ENCODE data around the gene IFT81. TPM values are rescaled to one million over a fixed set of nuclear protein-coding genes. Genes with fewer than 3 reads are reported as not detected.

Gene IFT81
- total RNA-seq, 1 experiment from 2014 or later: 10.5 TPM

- TF ChIP-seq AR (CRISPR knock-in tag; IDR thresholded peaks at IDR 0.05) (no peak), MYBL2 (CRISPR knock-in tag; IDR thresholded peaks at IDR 0.05) (no peak), ZNF317 (CRISPR knock-in tag; IDR thresholded peaks at IDR 0.05; ENCODE audit: borderline replicate concordance, low read depth) (no peak), SMAD4 (CRISPR knock-in tag; IDR thresholded peaks at IDR 0.05) (no peak), AFF4 (CRISPR knock-in tag; IDR thresholded peaks at IDR 0.05; ENCODE audit: borderline replicate concordance) (no peak), E2F4 (CRISPR knock-in tag; IDR thresholded peaks at IDR 0.05; ENCODE audit: borderline replicate concordance, low read depth) (no peak), ARID4B (CRISPR knock-in tag; IDR thresholded peaks at IDR 0.05; ENCODE audit: borderline replicate concordance) (no peak), CREM (CRISPR knock-in tag; IDR thresholded peaks at IDR 0.05) (no peak)
Measured at GRCh38 chr12:110217996-110218674, 94.0 kb downstream of the IFT81 start (continued).

GRCh38 chr12:110222027-110222426 is 97.9 kb downstream of the IFT81 start:
- Mint-ChIP-seq H3K9me3 (no peaks in the 10 kb centered on the region), H3K27ac (no peak overlapping the region), H3K36me3 (no peaks in the 10 kb centered on the region), H3K4me1 (0 out of 2 replicates have a peak, but pooled peaks cover 2% of the 10 kb centered on the region), H3K4me3 (no peak overlapping the region), H3K27me3 (ENCODE audit: low read depth) (no peaks in the 10 kb centered on the region)
- CTCF ChIA-PET: no interaction called here
- no peak for DNase-seq (ENCODE audit: low spot score)
- ATAC-seq: no peak
- POLR2A ChIA-PET: interaction anchor here (0.6 kb wide), 1 partner anchor 106 kb away, joined by 3 read pairs; no protein-coding TSS in a partner anchor
- TF ChIP-seq ZSCAN18 (CRISPR knock-in tag; IDR thresholded peaks at IDR 0.05): no peak
